GM21390 (cell line): ENCODE data around the gene PAPOLG.
"Not testable (repeated sequence)": the region's sequence is repeated elsewhere in the genome, so short reads cannot be mapped to it uniquely, and the experiment has no call there.

Experiments used
- ATAC-seq: cut with Tn5 transposase; IDR thresholded peaks from one replicate; pipeline ENCODE4 v1.9.1; 2021; ENCODE audit not compliant: unreplicated experiment

Gene PAPOLG

GRCh38 chr2:60771508-60771907 lies 15.4 kb downstream of the PAPOLG start:
- ATAC-seq: no peak

GRCh38 chr2:60775048-60775639 lies 19.1 kb downstream of the PAPOLG start:
- no peak for ATAC-seq

GRCh38 chr2:60778352-60778751 lies 22.3 kb downstream of the PAPOLG start:
- no peak for ATAC-seq

DNA sequence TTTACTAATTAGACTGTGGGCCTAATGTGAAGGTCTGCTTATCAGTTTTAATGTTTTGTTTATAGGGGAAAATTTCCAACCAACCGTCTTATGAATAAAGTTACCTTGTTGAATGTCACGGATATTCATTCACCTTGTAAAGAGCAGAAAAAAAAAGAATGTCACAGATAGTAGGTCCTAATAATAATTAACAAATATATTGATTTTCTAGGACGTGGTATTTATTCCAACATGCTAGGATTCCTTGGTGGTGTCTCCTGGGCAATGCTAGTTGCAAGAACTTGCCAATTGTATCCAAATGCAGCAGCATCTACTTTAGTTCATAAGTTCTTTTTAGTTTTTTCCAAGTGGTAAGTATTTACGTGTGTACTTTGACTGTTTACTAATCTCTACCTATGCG lies 23.4 kb downstream of the PAPOLG start:
- ATAC-seq: no peak

DNA sequence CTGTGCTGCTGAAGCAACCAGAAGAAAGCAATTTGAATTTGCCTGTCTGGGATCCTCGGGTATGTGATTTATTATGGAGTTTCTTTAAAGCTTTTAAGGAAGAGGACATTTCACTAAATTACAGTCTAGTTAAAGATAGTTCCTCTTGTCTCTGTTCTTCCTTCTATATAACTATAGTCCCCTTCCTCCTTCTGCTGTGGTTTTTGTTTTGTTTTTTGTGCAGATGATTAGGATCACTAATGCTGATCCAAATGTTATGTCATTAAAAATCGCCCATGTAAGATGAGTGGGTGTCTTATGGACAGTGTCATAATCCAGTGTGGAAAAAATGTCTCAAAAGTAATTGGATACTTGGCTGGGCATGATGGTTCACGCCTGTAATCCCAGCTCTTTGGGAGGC lies 24.7 kb downstream of the PAPOLG start:
- no peak for ATAC-seq

DNA sequence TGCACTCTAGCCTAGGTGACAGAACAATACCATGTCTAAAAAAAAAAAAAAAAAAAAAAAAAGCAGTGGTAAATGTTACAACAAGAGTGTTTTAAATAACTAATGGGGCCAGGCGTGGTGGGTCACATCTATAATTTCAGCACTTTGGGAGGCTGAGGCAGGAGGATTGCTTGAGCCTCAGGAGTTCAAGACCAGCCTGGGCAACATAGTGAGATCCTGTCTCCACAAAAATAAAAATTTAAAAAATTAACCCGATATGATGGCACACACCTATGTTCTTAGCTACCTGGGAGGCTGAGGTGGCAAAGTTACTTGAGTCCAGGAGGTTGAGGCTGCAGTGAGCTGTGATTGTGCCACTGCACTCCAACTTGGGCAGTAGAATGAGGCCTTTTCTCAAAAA lies 37.1 kb downstream of the PAPOLG start:
- no peak for ATAC-seq

- no peak for ATAC-seq
Measured at GRCh38 chr2:60794271-60794863, 38.3 kb downstream of the PAPOLG start.

DNA sequence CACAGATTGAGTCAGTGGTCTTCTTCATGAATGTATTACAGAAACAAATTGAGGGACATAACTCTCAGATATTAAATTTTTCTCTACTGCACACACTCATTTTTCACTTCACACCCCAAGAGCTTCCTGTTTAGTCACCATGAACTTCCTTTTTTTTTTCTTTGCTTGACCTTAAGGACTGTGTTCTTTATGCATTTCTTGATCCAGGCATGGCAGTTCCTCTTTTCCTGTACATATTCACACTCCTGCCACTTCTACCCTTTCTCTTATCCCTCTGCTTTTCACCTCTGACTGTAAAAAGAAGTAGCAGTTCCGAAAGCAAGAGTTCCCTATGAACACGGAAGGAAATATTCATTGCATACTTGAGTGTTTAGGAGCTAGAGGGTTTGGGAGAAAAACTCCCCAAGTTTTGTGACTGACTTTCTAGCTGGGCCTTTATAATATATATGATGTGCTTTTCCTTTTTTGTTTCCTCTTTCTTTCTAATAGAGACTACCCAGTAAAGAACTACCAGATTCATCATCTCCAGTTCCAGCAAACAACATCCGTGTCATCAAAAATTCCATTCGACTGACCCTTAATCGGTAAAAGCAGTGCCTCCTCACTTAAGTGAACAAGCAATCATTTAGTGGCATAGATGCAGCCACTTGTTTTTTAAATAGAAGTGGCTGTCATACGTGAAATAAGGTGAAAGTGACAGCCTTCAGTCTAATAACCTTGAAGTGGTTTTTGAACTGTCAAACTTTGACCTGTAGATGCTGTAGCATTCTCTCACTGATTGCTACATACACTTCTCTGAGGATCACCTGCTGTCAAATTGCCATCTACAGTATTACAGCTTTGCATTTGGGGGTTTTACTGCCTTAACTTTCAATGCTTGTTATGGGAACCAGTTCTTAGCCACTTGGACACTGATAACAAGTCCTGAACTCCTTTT lies 40.8 kb downstream of the PAPOLG start:
- ATAC-seq: no peak

DNA sequence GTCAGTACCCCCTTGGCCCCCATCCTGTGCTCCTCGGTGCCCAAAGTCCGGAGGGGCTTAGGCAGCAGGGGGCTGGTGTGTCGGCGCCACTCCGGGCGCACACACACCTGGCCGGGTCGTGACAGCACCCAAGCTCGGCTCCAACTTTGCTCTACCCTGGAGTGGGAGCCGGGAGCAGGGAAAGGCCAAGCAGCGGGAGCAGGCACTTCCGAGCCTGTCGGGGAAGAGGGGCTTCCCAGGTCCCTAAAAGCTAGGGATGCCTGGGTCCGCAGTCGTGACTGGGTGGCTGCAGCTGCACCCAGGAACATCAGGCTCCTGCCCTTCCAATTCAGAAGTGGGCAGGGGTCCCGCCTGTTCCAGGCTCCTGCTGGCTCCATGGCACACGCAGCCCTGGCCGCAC lies 48.4 kb downstream of the PAPOLG start:
- ATAC-seq: no peak

- ATAC-seq: no peak
Measured at GRCh38 chr2:60806595-60806987, 50.5 kb downstream of the PAPOLG start.

DNA sequence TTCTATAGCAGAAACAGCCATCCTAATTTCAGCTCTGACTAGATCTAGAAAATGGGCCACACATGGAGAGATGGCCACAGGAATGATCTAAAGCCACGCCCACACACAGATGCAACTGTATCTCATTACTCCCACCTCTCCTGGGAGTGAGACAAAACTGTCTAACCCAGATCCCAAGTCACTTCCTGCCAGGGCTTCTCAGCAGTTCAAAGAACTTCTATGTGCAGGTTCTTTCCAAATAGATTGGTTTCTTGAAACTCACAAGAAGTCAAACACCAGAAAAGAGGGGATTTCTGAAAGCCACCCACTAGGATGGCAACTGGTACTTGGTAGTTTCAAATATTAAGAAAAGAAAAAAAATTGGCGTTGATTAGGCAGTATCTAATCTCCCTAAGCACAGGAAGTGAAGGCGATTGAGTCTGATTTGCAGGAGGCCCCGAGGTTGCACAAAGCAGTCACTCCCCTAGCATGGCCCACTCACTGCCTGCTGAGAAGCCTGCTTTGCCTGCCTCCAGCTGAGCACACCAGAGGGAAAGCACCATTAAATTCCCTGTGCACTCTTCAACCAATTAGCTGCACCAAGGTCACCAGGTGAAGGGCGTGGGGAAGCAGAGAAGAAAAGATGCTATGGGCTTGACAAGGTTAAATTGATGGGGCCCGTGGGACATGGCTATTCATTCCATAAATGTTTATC lies 51.1 kb downstream of the PAPOLG start:
- ATAC-seq: peak; percentile 74

DNA sequence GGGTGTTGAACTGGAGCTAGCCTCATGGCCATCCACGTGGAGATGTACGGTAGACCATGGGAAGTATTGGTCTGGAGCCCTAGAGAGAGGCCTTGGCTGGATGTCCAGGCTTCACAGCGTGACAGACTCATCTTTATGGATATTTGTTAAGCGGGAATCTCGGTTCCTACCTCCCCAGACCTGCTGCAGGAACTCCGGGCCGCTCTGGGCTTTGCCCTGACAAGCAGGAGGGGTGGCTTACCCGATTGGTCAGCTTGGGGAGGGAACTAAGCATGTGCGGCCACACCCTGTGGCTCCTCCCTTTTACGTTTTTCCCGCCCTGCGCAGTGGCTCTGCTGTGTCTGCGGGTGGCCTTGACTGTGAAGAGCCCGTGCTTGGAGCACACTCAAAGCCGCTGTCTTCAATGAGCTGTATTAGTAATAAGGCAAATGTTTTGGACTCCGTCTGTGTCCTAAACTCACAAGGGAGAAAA lies 52.3 kb downstream of the PAPOLG start:
- no peak for ATAC-seq

- ATAC-seq: no peak
Measured at GRCh38 chr2:60811491-60812375, 55.7 kb downstream of the PAPOLG start.

DNA sequence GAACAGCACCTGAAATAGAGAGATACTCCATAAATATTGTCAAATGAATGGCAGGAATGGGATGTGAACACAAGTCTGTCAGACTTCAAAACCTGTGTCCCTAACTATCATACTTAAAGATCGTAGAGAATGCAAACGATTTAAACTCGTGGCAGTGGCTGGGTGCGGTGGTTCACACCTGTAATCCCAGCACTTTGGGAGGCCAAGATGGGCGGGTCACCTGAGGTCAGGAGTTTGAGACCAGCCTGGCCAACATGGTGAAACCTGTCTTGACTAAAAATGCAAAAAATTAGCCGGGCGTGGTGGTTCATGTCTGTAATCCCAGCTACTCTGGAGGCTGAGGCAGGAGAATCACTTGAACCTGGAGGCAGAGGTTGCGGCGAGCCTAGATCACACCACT lies 61.1 kb downstream of the PAPOLG start:
- ATAC-seq: not testable (repeated sequence)

GRCh38 chr2:60818272-60818671 lies 62.2 kb downstream of the PAPOLG start:
- ATAC-seq: no peak

- ATAC-seq: no peak
Measured at GRCh38 chr2:60819155-60819862, 63.2 kb downstream of the PAPOLG start.

DNA sequence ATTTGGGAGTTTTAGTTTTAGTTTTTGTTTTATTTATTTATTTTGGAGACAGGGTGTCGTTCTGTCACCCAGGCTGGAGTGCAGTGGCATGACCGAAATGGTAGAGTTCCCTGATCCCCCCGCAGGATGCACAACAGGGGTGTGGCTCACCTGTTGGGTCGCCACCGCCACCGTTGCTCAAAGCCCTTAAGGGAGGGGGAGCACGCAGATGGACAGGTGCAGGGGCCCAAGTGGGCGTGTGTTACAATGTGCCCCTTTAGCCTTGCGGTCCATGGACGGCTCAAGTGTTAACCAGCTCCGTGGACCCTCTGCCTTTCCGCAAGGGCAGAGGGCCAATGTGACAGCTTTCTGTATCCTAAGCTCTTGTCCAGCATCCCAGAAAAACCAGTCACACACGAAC lies 63.9 kb downstream of the PAPOLG start:
- no peak for ATAC-seq

GRCh38 chr2:60820416-60821132 lies 64.5 kb downstream of the PAPOLG start:
- ATAC-seq: no peak

DNA sequence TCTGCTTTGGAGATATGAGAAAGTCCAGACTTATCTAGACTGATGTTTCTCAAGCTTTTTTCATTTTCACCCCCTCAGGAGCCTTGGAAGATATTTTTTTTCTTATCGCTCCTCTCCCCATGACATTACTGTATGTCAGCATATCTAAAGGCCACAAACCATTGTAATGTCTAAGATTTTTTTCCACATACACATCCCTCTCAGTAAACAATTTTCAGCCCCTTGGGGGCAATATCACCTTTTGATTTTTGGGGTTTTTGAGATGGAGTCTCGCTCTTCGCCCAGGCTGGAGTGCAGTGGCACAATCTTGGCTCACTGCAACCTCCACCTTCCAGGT lies 65.0 kb downstream of the PAPOLG start:
- no peak for ATAC-seq
